Anterior cingulate cortex (tissue), 58 donors: Measurements from ENCODE around the gene SIK3.

ENCODE experiments used
- DNase-seq, 58 donors: peaks; one replicate each; lab custom pipeline; 2025; lab: John Stamatoyannopoulos, UW

Gene SIK3

DNA sequence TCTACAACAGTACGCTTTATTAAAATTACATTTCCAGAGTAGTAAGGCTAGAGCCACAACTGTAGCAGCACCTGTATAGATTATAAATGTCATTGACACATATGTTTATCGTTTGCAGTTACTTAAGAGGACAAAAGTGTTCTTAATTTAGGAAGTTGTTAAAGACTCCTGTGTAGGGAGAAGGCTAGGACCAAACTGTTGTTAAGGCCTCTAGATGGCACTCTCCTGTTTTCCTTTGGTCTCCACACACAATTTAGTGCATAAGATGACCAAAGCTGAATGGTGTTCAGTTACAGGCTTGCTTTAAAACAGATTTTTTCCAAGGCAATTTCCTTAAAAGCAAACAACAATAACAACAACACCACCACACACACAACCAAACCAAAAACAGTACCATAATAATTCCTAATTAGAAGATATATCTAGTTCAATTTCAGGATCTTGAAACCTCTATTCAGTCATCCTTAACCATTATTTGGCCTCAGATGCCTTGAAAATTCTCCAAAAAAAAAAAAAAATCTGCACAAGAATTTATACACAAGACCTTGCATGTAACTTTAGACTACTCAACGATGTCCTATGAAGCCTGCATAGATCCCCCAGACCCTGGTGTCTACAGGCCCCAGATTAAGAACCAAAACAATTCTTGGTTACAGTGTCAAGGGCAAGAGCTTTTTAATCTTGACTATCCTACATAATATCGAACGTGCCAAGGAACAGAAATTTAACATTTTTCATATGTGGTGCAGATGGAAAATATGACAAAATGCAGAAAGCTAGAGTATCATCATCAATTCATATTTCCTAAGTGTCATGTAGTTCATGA lies 218.2 kb downstream of the SIK3 start:
- peak in 7 of 58 donors; percentile 5 to 63 (median 17) for DNase-seq

DNA sequence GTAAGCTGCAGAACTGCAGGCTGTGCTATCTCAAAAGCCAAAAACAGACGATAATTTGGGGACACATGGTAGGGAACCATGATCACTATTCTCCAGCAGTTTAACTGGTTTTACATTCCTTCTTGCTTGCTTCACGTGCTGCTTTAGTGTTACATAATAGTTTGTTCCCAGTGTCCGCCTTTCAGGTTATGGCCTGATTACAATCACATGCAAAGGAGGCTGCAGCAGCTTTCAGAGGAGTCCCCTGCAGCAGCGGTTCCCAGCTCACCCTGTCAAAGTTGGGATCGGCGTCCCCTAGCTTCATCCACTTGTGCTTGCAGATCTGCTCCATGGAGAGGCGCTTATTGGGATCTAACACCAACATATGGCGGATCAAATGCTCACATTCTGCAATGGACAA lies 221.6 kb downstream of the SIK3 start:
- no peak for DNase-seq

DNA sequence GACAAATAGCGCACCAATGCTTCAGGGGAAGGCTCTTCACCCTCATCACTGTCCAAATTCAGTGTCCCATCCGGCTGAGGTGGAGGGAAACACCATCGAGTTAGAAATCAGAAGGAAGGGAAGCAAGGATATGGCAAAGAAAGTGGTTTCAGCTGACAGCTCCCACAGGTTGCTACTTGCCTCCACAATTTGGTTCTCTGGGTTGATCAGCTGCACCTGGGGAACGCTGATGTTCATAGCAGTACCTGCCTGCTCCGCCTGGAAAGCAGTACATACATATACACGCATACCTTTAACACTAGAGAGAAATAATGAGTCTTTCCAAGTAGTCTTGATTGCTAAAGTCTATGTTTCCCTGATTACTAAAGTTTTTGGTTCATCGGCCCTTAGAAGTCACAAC lies 223.0 kb downstream of the SIK3 start:
- no peak for DNase-seq

DNA sequence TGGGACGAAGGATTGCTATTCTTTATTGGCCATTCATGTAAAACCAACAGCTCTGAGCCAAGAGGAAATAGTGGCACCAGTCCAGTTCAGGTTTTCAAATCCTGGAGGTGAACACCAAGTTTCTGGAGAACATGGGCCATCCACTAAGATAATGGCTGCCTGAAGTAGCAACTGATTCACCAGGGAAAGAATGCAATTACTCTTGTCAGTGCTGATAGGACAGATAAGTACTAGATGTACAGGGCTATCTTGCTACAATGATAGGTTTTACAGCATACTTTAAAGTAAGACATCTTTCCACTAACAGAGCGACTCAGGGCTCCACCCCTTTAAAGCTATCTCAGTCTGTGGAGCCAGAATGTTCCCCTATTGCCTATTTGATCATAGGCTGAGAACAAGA lies 224.0 kb downstream of the SIK3 start:
- no peak for DNase-seq

DNA sequence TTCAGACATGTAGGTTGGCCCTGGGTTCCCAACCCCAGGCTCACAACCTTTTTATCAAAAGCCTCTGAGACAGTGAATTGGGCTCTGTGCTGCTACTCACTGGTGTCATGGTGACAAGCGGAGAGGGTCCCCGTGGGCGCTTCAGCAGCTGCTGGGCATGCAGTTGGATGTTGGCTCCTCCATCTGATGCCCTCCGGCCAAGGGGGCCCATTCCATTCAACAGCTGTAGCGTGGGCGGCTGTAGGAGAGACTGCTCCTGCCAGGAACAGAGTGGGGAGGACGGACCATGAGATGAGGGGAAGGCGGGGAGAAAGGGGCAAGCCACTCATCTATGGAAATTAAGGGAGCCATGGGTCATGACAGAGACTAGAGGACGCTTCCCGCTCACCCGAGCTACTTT lies 224.8 kb downstream of the SIK3 start:
- DNase-seq = no peak

DNA sequence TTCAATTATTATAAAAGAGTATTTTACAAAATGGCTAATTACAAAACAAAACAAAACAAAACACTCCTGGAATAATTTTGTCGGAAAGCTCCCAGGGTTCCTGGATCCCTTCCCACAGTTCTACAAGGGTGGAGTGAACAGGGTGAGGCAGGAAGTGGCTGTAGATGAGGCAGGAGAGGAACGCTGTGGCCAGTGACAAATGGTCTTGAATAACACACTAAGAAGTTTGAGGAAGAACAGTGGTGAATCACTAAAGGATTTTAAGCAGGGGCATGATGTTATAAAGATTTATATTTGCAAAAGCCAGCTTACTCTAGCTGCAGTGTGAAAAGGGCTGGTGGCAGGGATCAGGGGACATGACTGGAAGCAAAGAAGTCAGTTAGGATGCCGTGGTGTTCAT lies 227.0 kb downstream of the SIK3 start:
- DNase-seq = no peak

DNA sequence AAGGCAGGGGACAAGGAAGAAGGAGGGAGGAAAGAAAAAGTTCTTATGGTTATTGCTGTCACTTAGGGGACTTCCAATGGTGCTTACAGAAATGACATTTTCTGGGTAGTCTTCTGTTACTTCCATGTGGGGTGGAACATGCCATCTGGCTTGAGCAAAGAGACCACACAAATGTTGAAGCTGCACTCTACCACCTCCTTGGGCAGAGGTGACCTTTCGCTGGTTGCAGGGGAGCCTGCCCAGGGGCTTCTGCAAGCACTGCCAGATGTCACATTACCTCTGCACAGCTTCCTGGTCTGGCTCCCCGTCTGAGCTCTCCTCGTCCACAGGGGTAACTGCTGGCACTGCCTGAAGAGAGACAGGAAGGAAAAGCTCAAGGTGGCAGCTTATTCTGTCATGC lies 228.2 kb downstream of the SIK3 start:
- no peak for DNase-seq

DNA sequence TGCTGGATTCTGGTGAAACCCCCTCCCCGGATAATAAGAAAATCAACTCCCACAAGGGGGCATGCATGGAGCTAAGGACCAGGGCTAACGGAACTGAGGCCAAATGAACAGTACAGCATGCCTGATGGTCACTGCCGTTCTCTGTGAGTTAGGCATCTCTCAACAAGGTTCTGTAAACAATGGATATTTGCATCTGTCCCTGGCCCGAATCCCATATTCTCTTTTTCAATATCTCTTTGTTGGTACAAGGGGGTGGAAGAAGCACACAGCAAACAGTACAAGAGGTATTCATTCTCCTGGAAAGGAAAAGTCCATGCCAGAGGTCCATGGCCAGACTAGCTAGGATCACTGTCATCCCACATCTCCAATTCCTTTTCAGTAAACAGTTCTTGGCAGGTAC lies 228.6 kb downstream of the SIK3 start:
- DNase-seq = peak in 12 of 58 donors; percentile 22 to 82 (median 41)

DNA sequence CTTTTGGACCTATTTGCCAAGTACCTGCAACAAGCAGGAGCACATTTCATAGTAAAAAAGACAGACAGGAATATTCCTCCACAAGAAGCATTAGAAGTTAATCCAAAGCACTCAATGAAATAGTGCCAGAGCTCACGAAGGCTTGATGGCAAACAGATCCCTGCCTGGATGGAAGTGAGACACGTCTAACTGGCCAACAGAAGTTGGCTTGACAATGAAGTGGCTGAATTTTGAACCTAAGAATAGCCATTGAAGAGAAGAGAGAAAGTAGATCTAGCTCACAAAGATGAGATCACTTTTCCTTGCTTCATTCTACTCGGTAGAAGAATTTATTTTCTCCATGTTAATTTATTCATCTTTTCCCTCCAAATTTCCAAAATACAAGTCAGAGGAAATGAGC lies 230.2 kb downstream of the SIK3 start:
- DNase-seq = no peak

DNA sequence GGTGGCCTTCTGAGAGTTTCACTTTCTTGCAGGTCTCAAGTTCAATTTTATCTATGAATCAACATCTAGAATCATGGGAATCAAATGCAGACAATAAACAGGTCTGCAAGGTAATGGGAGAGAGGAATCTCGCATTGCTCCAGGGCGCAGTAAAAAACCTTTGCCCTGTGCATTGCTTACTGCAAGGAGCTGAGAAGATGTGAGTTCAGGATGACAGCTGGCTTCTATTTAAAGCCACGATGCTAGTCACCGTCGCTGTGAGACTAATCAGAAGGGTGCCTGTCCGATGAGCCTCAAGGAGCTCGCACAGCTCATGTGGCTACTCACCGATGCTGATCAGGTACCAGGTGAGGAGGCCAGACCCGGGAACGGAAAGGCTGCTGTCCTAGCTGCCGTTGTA lies 230.6 kb downstream of the SIK3 start:
- no peak for DNase-seq

DNA sequence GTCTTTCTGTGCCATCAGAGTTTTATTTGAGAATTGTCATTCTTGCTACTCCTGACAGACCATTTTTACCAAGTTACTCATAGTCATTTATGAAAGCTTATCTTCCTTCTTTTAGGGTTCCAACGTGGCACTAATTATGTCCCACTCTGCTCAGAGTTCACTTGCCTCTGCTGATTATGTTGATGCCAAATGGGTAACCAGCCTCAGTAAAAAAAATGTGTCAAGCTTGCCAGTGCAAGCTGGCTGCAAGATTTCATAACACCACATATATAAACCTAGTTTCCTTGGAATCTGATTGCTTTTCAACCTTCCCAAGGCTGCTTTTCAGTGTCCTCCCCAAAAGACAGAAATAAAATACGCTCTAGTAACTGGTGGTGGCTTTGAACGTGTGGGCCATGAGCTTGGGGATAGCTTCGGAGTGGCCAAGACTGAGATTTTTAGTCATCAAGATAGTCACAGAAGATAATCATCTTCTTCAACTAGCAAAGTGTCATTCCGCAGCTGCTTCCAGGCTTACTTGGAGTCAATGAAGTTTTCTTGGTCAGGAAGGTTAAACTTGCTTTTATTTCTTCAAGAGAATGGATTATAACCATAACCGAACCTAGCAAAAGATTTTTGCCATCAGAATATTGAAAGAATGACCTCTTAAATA lies 231.3 kb downstream of the SIK3 start:
- peak in 1 of 58 donors; percentile 27 for DNase-seq

DNA sequence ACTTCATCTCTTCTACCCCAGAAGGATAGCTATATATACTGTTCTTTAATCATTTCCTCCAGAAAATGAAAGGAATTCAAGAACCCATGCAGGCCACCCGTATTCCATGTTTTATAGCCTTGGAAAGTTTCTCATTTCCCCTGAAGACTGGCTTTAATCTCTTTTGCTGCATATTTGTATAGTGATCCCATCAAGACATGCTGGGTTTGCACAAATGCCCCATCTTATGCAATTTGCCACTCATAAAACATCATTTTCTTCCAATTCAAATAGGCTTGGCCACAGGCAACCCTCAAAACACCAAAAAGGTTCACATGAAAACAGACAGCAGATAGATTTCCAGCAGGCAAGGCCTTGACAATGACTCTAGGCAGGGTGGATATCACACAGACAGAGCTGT lies 232.5 kb downstream of the SIK3 start:
- no peak for DNase-seq

DNA sequence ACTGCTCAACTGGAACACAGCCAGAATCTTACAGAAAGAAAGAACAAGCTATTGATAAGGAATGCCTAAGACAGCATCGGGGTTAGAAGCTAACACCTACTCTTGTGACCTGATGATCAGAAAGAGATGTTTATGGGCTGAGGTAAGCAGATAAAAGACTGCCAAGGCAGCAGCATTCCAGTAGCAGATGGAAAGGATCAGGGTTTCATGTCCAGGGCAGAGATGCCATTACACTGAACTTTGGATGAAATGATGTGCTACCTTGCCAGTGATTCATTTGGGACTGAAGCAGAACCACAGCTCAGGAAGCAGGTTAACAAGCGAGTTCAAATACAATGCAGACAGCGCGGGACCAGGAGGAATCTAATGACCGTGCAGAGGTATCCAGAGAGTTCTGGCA lies 233.7 kb downstream of the SIK3 start:
- no peak for DNase-seq

DNA sequence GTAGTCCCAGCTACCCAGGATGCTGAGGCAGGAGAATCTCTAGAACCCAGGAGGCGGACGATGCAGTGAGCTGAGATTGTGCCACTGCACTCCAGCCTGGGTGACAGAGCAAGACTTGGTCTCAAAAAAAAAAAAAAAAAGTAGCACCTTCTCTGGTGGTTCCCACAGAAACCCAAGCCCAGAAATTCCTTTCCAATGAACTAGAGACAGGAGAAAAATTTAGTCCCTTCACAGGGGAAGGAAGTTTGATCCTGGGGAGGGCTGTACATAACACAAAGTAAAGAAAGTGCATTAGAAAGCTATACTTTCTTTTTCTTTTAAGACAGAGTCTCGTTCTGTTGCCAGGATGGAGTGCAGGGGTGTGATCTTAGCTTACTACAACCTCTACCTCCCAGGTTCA lies 235.3 kb downstream of the SIK3 start:
- DNase-seq = no peak

DNA sequence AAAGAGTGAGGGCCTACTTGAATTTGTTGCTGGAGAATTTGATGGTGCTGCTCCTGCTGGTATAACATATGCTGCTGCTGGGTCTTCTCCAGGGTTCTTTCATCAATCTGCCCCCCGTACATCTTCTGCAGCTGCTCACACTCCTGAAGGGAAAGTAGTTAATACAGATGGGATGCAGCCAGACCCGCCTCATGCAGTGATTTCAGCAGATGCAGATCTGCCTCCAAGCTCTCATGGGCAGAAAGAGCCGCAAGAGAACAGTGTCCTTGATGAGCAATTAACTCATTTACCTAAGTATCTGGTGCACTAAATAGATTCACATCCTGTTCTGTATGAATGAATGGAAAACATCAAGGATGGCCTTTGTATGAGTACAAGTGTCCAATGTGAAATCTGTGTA lies 236.0 kb downstream of the SIK3 start:
- DNase-seq = peak in 7 of 58 donors; percentile 9 to 49 (median 35)

DNA sequence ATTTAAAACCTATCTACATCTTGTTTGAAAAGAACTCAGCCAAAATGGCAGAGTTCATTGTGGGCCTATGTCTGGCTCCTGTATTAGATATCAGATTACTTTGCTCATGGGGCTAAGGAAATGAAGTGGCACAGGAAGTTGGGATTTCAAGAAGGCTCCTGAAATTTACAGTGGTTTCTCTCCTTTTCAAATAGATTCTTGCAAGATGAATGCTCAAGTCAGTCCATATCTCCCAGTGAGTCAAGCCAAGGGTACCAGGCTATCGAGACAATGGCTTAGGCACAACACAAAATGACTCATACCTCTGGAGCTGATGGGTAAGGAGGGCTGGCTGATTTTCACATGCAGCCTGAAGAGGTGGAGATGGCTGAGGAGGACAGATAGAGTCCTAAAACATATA lies 236.7 kb downstream of the SIK3 start:
- DNase-seq = no peak

DNA sequence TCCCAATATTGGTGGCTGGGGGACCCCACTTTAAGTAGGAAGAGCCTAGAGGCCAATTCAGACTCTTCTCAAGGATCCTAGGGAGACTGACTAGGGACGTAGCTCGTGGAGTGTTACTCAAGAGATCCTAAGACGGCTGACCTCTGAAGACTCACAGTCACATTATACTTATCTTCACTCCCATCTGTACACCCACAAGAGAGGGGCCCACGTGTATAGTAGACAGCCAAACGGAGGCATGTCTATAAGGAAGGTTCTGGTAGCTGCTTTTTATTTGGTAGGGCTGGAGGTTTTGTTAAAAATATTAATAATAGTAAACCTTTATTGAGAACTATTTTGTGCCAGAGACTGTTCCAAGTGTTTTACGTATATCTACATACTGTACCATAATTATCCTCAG lies 237.9 kb downstream of the SIK3 start:
- DNase-seq = no peak

DNA sequence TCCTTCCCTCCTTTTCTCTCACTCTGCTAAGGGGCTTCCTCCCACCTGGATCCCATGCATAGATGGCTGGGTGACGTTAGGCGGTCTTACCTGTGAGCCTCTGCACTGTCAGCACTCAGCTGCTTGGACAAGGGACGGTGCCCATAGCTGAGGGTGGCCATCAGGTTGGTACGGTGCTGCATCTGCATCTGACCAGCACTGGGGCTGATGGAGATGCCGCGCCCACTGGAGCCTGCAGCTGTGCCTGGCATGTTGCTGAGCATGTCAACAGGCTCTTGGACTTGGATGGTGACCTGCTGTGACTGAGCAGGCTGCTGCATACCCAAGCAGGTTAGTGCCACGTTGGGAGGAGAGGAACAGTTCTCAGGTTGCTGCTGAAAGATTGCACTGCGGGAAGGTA lies 239.1 kb downstream of the SIK3 start:
- DNase-seq = no peak

DNA sequence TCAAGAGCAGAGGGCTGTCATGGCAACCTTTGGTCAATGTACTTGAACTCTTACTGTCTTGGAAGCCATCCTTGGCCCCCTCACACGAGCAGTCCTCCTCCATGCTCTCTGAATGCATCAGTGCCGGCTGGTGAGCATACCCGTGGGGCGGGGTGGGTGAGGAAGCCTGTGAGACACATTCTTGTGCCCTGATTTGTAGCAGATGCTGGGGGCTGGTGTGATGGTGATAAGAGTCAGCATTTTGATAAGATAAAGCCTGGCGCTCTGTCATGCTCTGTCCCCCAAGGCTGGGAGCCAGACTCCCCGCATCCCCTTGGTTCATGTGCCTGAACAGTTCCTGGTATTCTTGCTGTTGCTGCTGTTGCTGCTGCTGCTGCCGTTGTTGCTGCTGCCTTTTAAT lies 240.3 kb downstream of the SIK3 start:
- no peak for DNase-seq

DNA sequence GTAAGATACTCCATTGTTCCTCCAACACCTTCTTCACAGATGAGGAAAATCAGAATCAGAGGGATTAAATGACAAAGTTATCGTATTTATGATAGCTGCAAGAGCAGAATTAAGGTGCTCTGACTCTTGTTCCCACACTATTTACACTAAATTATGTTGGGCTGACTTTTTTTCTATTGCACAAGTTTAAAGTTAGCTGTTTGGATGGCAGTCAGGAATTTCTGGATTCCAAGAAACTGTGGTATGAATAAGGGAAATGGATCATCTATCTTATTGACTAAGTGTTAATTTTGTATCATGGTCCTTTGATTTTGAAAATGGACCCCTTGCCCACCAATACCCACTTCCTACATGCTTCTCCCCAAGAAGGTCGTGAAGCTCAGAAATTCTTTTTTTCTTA lies 240.9 kb downstream of the SIK3 start:
- DNase-seq = no peak

DNA sequence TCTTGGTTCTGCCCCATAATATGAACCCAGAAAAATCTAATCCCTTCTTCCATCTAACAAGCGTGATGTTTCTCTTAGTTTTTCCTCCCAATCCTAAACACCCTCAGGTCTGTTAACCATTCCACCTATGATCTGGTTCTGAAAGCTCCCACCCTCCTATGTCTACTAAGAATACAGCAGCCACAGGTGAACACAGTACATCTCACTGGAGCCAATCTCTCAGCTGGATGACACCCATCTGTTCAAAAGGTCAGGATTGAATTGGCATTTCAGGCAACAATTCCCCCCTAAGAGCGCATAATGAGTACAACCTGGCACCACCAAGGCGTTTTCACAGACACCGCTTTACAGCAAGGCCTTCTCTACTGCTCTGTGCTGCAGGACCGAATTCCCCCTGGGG lies 241.8 kb downstream of the SIK3 start:
- no peak for DNase-seq

DNA sequence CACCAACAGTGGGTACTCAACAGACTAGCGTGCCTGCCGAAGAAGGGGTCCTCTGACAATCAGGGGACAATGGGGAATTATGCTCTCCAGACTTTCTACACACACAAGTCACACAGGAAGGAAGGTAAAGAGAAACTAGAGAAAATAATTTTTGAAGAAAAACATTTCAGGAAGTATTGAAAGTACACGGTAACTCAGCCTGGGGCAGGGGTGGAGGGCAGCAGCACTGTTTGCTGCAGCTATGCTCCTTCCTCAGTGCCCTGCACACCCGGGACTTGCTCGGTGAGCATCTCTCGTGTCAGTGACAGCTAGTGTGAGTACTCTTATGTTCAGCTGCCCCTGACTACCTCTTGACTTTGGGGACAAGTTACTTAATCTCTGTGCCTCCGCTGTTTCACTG lies 242.8 kb downstream of the SIK3 start:
- no peak for DNase-seq
